K562 (cell line): ENCODE measurements around the gene THOP1. TPM values are rescaled to one million over a fixed set of nuclear protein-coding genes. Genes with fewer than 3 reads are reported as not detected.

ENCODE experiments used
- ATAC-seq: fragments of 200-7000 bp; cut with Tn5 transposase; 3 replicates; pipeline ENCODE4 v1.9.1; 2020; ENCODE audit warnings: moderate library complexity
- BruUV-seq: library from RNA; stranded (reverse); fragments of 400-500 nt; replicated peaks from 2 replicates; lab custom pipeline; 2021; lab: Mats Ljungman, UMichigan
- CTCF ChIA-PET: fragments of 300-600 bp; formaldehyde crosslinking; extraction: SDS; loops from one replicate; lab custom pipeline; 2021; ENCODE audit warnings: low intra/inter-chr PET ratio; lab: Yijun Ruan, JAX
- POLR2A ChIA-PET: fragments of 300-600, 350-650 bp; sonication (Branson Sonifier 250); formaldehyde crosslinking; extraction: SDS; loops from one replicate; lab custom pipeline; 2021; ENCODE audit warnings: antibody characterized with exemption, inconsistent platforms; lab: Yijun Ruan, JAX
- DNase-seq, 4 experiments: peaks; one replicate each; pipeline versions ENCODE4 v3.0.0 to v3.0.0-alpha.2; 2011 to 2018; ENCODE audit warnings: low spot score in 3 of 4, mixed read lengths in 3 of 4; ENCODE audit errors: extremely low read depth in 1 of 4
- FAIRE-seq: peaks from 2 replicates; lab custom pipeline; 2011; peaks lifted over from hg19 to GRCh38; lab: Jason Lieb, UNC
- H2AFZ ChIP-seq: 2 replicates; pipeline ENCODE4 v1.6.0; 2011; ENCODE audit warnings: low read depth, low read length, control low read depth, inconsistent platforms
- H3K27ac ChIP-seq: fragments of 200-600 bp; 3 replicates; pipeline ENCODE4 v1.8.0; 2011; ENCODE audit warnings: low read depth, mild to moderate bottlenecking, control low read depth, inconsistent platforms, low read length, moderate library complexity, mixed read lengths; ENCODE audit errors: extremely low read depth
- H3K27me3 ChIP-seq, 2 experiments: fragments of 300-600 bp in 1 of 2; 2 replicates in 1 of 2; 3 replicates in 1 of 2; pipeline versions ENCODE4 v1.6.0 to v1.8.0; 2011; ENCODE audit warnings: inconsistent platforms in 2 of 2, low read length in 2 of 2, mild to moderate bottlenecking in 1 of 2, mixed read lengths in 1 of 2, moderate library complexity in 1 of 2; ENCODE audit not compliant: control insufficient read depth in 2 of 2, insufficient read depth in 2 of 2
- H3K36me3 ChIP-seq: fragments of 300-600 bp; 3 replicates; pipeline ENCODE4 v1.8.0; 2011; ENCODE audit warnings: mild to moderate bottlenecking, low read length, inconsistent platforms; ENCODE audit not compliant: control insufficient read depth, insufficient read depth
- H3K4me1 ChIP-seq, 2 experiments: fragments of 200-600 bp in 1 of 2; replicated peaks in 1 of 2; 2 replicates in 1 of 2; 3 replicates in 1 of 2; pipeline versions ENCODE4 v1.5.1 to v1.8.0; 2011; ENCODE audit warnings: inconsistent platforms in 2 of 2, low read length in 2 of 2, mild to moderate bottlenecking in 1 of 2, mixed read lengths in 1 of 2, moderate library complexity in 1 of 2; ENCODE audit not compliant: control insufficient read depth in 2 of 2, insufficient read depth in 2 of 2
- H3K4me2 ChIP-seq: 2 replicates; pipeline ENCODE4 v1.6.1; 2011; ENCODE audit warnings: low read length, control low read depth, inconsistent platforms, mixed read lengths; ENCODE audit not compliant: insufficient read depth
- H3K4me3 ChIP-seq: fragments of 200-600 bp; sonication (generic), shearing (Covaris generic); 2 replicates; pipeline ENCODE4 v1.5.1; 2016; ENCODE audit warnings: control low read depth, inconsistent platforms
- H3K79me2 ChIP-seq: fragments of 200-600 bp; 3 replicates; pipeline ENCODE4 v1.8.0; 2011; ENCODE audit warnings: low read length, inconsistent platforms; ENCODE audit not compliant: control insufficient read depth, insufficient read depth
- H3K9ac ChIP-seq, 2 experiments: 2 replicates each; pipeline versions ENCODE4 v1.6.0 to v1.6.1; 2011; ENCODE audit warnings: low read depth in 2 of 2, low read length in 2 of 2, control low read depth in 1 of 2, inconsistent platforms in 1 of 2, mild to moderate bottlenecking in 1 of 2, mixed read lengths in 1 of 2; ENCODE audit not compliant: insufficient read depth in 1 of 2
- H3K9me1 ChIP-seq: one replicate; pipeline ENCODE4 v1.6.0; 2011; ENCODE audit warnings: inconsistent platforms, mild to moderate bottlenecking, low read length, moderate library complexity; ENCODE audit not compliant: control insufficient read depth, insufficient read depth
- H3K9me3 ChIP-seq: replicated peaks from 2 replicates; pipeline ENCODE4 v1.5.1; 2011; ENCODE audit warnings: low read depth, low read length, inconsistent platforms; ENCODE audit not compliant: control insufficient read depth, insufficient read depth
- H4K20me1 ChIP-seq: replicated peaks from 2 replicates; pipeline ENCODE4 v1.6.1; 2011; ENCODE audit warnings: low read length, inconsistent platforms, mixed read lengths; ENCODE audit not compliant: control insufficient read depth, insufficient read depth
- ARID3A ChIP-seq: IDR thresholded peaks from 2 replicates; pipeline ENCODE4 v1.6.1; 2012; ENCODE audit warnings: low read depth, low read length, improper control_type of control experiment, borderline replicate concordance
- NFXL1 ChIP-seq: fragments of 450-650 bp; formaldehyde crosslinking; IDR thresholded peaks from 2 replicates; pipeline ENCODE4 v1.4.0; 2021; ENCODE audit warnings: mild to moderate bottlenecking
- NRF1 ChIP-seq, 2 experiments: fragments of 450-650 bp; IDR thresholded peaks in 1 of 2; conservative IDR thresholded peaks in 1 of 2; 2 replicates each; pipeline ENCODE4 v1.6.1; 2014; ENCODE audit warnings: mild to moderate bottlenecking in 2 of 2
- OTX1 ChIP-seq: fragments of 450-650 bp; formaldehyde crosslinking; IDR thresholded peaks from 2 replicates; pipeline ENCODE4 v1.4.0; 2022; ENCODE audit warnings: mild to moderate bottlenecking
- PREB ChIP-seq: sonication (generic); formaldehyde crosslinking; IDR thresholded peaks from 2 replicates; pipeline ENCODE4 v1.8.1; 2023; ENCODE audit warnings: mild to moderate bottlenecking, missing genetic modification reagents
- ZSCAN32 ChIP-seq: fragments of 450-650 bp; formaldehyde crosslinking; IDR thresholded peaks from 2 replicates; pipeline ENCODE4 v1.4.0; 2020; ENCODE audit warnings: mild to moderate bottlenecking, moderate library complexity
- WGBS: fragments of 100-300 bp; shearing (Covaris generic); methylation state at CpG from one replicate; pipeline ENCODE4 v1.1.6; 2016; ENCODE audit warnings: low coverage, mixed read lengths; ENCODE audit not compliant: insufficient coverage; ENCODE audit errors: missing lambda C conversion rate; 5-methylcytosine and 5-hydroxymethylcytosine counted together
- in situ Hi-C: fragments of 300-500 bp; cut with MboI; formaldehyde crosslinking; loops from 4 replicates; pipeline ENCODE4 v1.15.0; 2018; ENCODE audit warnings: inconsistent platforms, mixed read lengths
- intact Hi-C: fragments of 100-400 bp; cut with micrococcal nuclease; formaldehyde crosslinking; loops from 2 replicates; pipeline ENCODE4 v1.14.2; 2022
- polyA plus RNA-seq, 8 experiments: library from polyadenylated mRNA; depleted of rRNA in 4 of 8; stranded (reverse) in 5 of 8; unstranded in 3 of 8; fragments of >200 nt; fragmentation: Nextera tagmentation in 2 of 8; fragmentation: Illumina TruSeq in 1 of 8; extraction: Ambion mirVana in 2 of 8; extraction: Trizol in 1 of 8; gene quantifications; 2 replicates each; pipeline versions ENCODE4 v1.2.1 to v1.2.3, GENCODE V29; 2011 to 2014; ENCODE audit warnings: inconsistent platforms in 1 of 8, missing spikeins in 1 of 8
- total RNA-seq, 7 experiments: library from RNA; depleted of rRNA in 6 of 7; stranded (reverse); fragments of >200 nt in 6 of 7; fragmentation: Illumina TruSeq in 2 of 7; extraction: Trizol in 2 of 7; gene quantifications; 2 replicates each; pipeline versions ENCODE4 v1.2.1 to v1.2.3, GENCODE V29; 2011 to 2021; ENCODE audit warnings: low replicate concordance in 1 of 7

Gene THOP1
- total and polyA plus RNA-seq, 9 of the 15 experiments (the other 6 are each of a cell fraction or from before 2014, with no cell fraction given): 1.3 to 255 (median 96.1) TPM

GRCh38 chr19:2747349-2747748 lies 38.0 kb upstream of the THOP1 start:
- TF ChIP-seq ZSCAN32 (CRISPR knock-in tag) (no peak), NFXL1 (CRISPR knock-in tag) (no peak), OTX1 (CRISPR knock-in tag) (no peak), ARID3A (no peak), PREB (CRISPR knock-in tag) (no peak), NRF1 (conservative IDR thresholded peaks at IDR 0.05 in 1 of 2, IDR thresholded peaks at IDR 0.05 in 1 of 2) (no peak)
- TF ChIP-seq, all 486 proteins: peak for 0
- intact Hi-C loops: loop anchor here (5.0 kb wide), 1 partner anchor 85 kb away; no protein-coding TSS in a partner anchor
- BruUV-seq: no TSS peak
- H3K79me2 ChIP-seq: no peaks in the 10 kb centered on the region
- no peaks in the 10 kb centered on the region for H3K9me3 ChIP-seq
- H3K27ac ChIP-seq: no peak overlapping the region
- H3K9me1 ChIP-seq: no peaks in the 10 kb centered on the region
- POLR2A ChIA-PET: interaction anchor here (0.8 kb wide), 1 partner anchor 202 kb away, joined by 3 read pairs; no protein-coding TSS in a partner anchor
- no peak overlapping the region for H3K9ac ChIP-seq
- H3K27me3 ChIP-seq: peaks cover 16 to 27% of the 10 kb centered on the region in 2 experiments; a peak in 4 of 5 replicates
- DNase-seq (no peak), FAIRE-seq (no peak), ATAC-seq (no peak)
- H4K20me1 ChIP-seq: no peaks in the 10 kb centered on the region
- in situ Hi-C loops: no loop called here
- H3K4me1 ChIP-seq: peaks cover 0 to 9% of the 10 kb centered on the region in 2 experiments; a peak in 2 of 5 replicates
- H3K4me2 ChIP-seq: no peak overlapping the region
- CTCF ChIA-PET: interaction anchor here (0.6 kb wide), 1 partner anchor 62 kb away, joined by 3 read pairs; no protein-coding TSS in a partner anchor
- no peak overlapping the region for H3K4me3 ChIP-seq
- no peaks in the 10 kb centered on the region for H3K36me3 ChIP-seq
- WGBS: 4% methylated on average over 7 of the region's 7 CpGs
- H2AFZ ChIP-seq: no peak overlapping the region
